ENCODE results near the gene PRDM11. TPM values are rescaled to one million over a fixed set of nuclear protein-coding genes. Genes with fewer than 3 reads are reported as not detected.

PRDM11 gene
- total RNA-seq, 6 experiments from 2014 or later, result 1.4 to 4.1 (median 3.8) TPM

GRCh38 chr11:45265969-45266675 is 119.7 kb downstream of the PRDM11 start:
- Histone ChIP-seq H3K4me1 (no peaks in the 10 kb centered on the region), H3K4me3 (no peak overlapping the region), H3K36me3 (no peaks in the 10 kb centered on the region), H3K9me3 (no peaks in the 10 kb centered on the region), H3K27ac (no peak overlapping the region), H3K27me3 (no peaks in the 10 kb centered on the region)
- no peak for DNase-seq
- intact Hi-C loops (cut with DNase I), result no loop called here
- TF ChIP-seq POLR2A (IDR thresholded peaks at IDR 0.05) (no peak), CTCF (IDR thresholded peaks at IDR 0.05) (no peak)
- WGBS (ENCODE audit: insufficient coverage, low coverage, low lambda C conversion rate, missing lambda C conversion rate), result 73% methylated on average over 2 of the region's 2 CpGs
- ATAC-seq, result no peak

- Histone ChIP-seq H3K4me3 (no peak overlapping the region), H3K4me1 (no peaks in the 10 kb centered on the region), H3K27ac (no peak overlapping the region), H3K9me3 (no peaks in the 10 kb centered on the region), H3K36me3 (no peaks in the 10 kb centered on the region), H3K27me3 (no peaks in the 10 kb centered on the region)
- no peak for ATAC-seq
- 67% methylated on average over 1 of the region's 1 CpG for WGBS (ENCODE audit: insufficient coverage, low coverage, low lambda C conversion rate, missing lambda C conversion rate)
- intact Hi-C loops (cut with DNase I), result no loop called here
- no peak for DNase-seq
- TF ChIP-seq POLR2A (IDR thresholded peaks at IDR 0.05) (no peak), CTCF (IDR thresholded peaks at IDR 0.05) (no peak)
Measured at GRCh38 chr11:45266676-45267020, 120.2 kb downstream of the PRDM11 start.

- intact Hi-C loops (cut with DNase I), result no loop called here
- DNase-seq (no peak), ATAC-seq (no peak)
- peak in 1 of 4 donors; percentile 27 for TF ChIP-seq CTCF (IDR thresholded peaks at IDR 0.05)
- TF ChIP-seq POLR2A (IDR thresholded peaks at IDR 0.05), result no peak
- Histone ChIP-seq H3K4me1 (no peaks in the 10 kb centered on the region), H3K4me3 (no peak overlapping the region), H3K27ac (no peak overlapping the region), H3K27me3 (no peaks in the 10 kb centered on the region), H3K36me3 (no peaks in the 10 kb centered on the region), H3K9me3 (no peaks in the 10 kb centered on the region)
- WGBS (ENCODE audit: insufficient coverage, low coverage, low lambda C conversion rate, missing lambda C conversion rate), result 49% methylated on average over 7 of the region's 14 CpGs
Measured at GRCh38 chr11:45267052-45267451, 120.6 kb downstream of the PRDM11 start.

GRCh38 chr11:45267652-45268299 is 121.3 kb downstream of the PRDM11 start:
- peak in 1 of 3 donors; percentile 39 for DNase-seq
- no peaks in the 10 kb centered on the region for H3K36me3 ChIP-seq
- no peak for TF ChIP-seq CTCF (IDR thresholded peaks at IDR 0.05)
- no peak for TF ChIP-seq POLR2A (IDR thresholded peaks at IDR 0.05)
- intact Hi-C loops (cut with DNase I), result no loop called here
- no peaks in the 10 kb centered on the region for H3K27me3 ChIP-seq
- no peaks in the 10 kb centered on the region for H3K9me3 ChIP-seq
- ATAC-seq, result peak in 3 of 4 donors; percentile 21 to 79 (median 50)
- 32% methylated on average over 12 of the region's 13 CpGs for WGBS (ENCODE audit: insufficient coverage, low coverage, low lambda C conversion rate, missing lambda C conversion rate)
- no peak overlapping the region for H3K4me3 ChIP-seq
- no peak overlapping the region for H3K27ac ChIP-seq
- H3K4me1 ChIP-seq, result no peaks in the 10 kb centered on the region

All from right lobe of liver (tissue), 6 donors.